NCI-H82 treated with DMSO at 0.1 percent for 48 hours (cell line): ENCODE data around the gene CGB2.
"Not testable (repeated sequence)": the region's sequence is repeated elsewhere in the genome, so short reads cannot be mapped to it uniquely, and the experiment has no call there.

Experiments
- DNase-seq: peaks from one replicate; lab custom pipeline; 2025; ENCODE audit not compliant: unreplicated experiment; lab: John Stamatoyannopoulos, UW

The CGB2 gene

DNA sequence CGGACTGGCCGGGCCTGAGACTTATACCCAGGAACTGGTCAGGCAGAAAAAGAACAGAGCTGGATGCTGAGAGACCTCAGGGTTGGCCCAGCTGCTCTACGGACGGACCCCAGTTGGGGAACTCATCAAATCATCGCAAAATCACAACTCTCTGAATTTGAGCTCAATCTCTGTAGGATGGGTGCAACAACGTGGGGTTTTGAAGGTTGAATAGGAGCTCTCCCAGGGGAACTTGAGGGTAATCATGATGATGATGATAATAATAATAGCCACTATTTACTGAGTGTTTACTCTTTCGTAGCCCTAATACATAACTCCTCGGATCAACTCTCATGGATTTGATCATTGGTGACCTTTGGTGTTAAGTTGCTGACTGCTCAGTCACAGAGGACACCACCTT, 1.4 kb upstream of the CGB2 start:
- DNase-seq = not testable (repeated sequence)

GRCh38 chr19:49036815-49037214, 5.1 kb downstream of the CGB2 start, which contains the start of gene CGB1:
Gene CGB1 (minus strand): TSS chr19:49036895. CDS start chr19:49036711, 184 bp downstream.
- DNase-seq = peak; percentile 57

- DNase-seq = not testable (repeated sequence)
Measured at GRCh38 chr19:49038111-49038510, 6.4 kb downstream of the CGB2 start.

- DNase-seq = not testable (repeated sequence)
Measured at GRCh38 chr19:49038557-49039276, 7.0 kb downstream of the CGB2 start.

- not testable (repeated sequence) for DNase-seq
Measured at GRCh38 chr19:49039736-49040135, 8.0 kb downstream of the CGB2 start.

DNA sequence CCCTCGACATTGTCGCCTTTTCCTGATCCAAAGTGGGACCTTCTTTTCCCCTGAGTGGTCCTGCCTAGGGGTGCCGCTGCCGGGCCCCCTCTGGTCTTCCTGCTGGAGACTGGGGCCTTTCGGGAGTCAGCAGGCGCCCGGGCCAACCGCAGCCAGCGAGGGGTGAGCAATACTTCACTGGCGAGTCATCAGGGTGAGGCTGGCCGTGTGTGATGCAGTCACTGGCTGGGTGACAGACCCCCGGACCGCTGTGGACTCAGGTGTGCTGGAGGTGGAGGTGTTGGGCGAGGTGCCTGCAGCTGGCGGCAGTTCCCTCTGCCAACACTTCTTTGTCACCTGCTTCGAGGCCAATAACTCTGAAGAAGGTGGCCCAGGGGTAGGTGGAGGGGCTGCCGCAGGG, 10.5 kb downstream of the CGB2 start:
- DNase-seq = no peak

DNA sequence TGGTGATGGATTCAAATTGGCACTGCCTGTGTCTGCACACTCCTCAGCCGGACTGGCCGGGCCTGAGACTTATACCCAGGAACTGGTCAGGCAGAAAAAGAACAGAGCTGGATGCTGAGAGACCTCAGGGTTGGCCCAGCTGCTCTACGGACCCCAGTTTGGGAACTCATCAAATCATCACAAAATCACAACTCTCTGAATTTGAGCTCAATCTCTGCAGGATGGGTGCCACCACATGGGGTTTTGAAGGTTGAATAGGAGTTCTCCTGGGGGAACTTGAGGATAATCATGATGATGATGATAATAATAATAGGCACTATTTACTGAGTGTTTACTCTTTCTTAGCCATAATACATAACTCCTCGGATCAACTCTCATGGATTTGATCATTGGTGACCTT, 11.0 kb downstream of the CGB2 start:
- DNase-seq = not testable (repeated sequence)

GRCh38 chr19:49043548-49043947, 11.9 kb downstream of the CGB2 start, which contains the start of gene CGB5:
Gene CGB5 (plus strand): TSS chr19:49043848. CDS start chr19:49044210, 362 bp downstream.
- DNase-seq = not testable (repeated sequence)

DNA sequence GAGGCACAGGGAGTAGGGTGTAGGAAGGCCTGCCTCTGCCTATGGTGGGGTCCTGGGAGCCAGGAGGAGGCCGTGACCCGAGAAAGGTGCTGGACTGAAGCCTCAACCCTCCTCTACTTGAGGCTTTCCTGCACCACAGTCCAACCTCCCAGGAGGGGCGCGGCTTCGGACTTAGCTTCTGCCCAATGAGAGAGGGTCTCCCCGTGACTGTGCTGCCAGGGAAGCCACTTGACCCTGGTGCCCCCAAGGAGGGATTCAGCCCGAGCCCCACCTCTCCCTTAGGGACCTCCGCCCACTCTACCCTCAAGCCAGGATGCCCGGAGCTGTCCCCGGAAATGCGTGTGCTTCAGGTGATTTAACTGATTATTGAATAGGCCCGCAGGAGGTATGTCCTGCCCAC, 17.3 kb downstream of the CGB2 start, which contains the start of gene CGB8:
Gene CGB8, minus strand, starts transcription at position 101 of the 400 bp plus-strand sequence. CDS start 372 bp downstream, outside the sequence.
- DNase-seq = not testable (repeated sequence)

- DNase-seq = not testable (repeated sequence)
Measured at GRCh38 chr19:49049834-49050233, 18.1 kb downstream of the CGB2 start.

- DNase-seq = not testable (repeated sequence)
Measured at GRCh38 chr19:49050376-49051033, 18.8 kb downstream of the CGB2 start.

GRCh38 chr19:49056101-49056901, 24.6 kb downstream of the CGB2 start:
- DNase-seq = peak; percentile 15

GRCh38 chr19:49056902-49057596, 25.4 kb downstream of the CGB2 start:
- DNase-seq = not testable (repeated sequence)

- DNase-seq = peak; percentile 74
Measured at GRCh38 chr19:49057636-49058234, 26.0 kb downstream of the CGB2 start, which contains the start of gene CGB7. Gene CGB7 (minus strand): TSS chr19:49057749. CDS start chr19:49055375, 2,374 bp downstream.

DNA sequence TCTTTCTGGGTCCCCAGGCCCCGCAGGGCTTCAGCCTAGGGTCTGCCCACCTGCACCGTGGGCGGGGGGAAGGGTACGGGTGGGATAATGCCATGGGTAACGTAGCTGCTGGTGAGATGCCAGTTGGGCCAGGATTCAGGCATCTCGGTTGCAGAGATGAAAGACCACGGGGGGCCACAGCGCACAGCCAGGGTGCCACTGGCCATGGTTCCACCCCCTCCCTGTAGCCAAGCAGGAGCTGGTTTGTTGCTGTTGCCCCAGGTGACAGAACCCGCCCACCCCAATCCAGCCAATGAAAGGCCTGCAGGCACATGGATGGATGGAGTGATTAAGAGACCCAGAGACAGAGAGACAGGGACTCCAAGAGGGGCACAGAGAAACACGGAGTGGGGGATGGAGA, 26.9 kb downstream of the CGB2 start:
- no peak for DNase-seq

DNA sequence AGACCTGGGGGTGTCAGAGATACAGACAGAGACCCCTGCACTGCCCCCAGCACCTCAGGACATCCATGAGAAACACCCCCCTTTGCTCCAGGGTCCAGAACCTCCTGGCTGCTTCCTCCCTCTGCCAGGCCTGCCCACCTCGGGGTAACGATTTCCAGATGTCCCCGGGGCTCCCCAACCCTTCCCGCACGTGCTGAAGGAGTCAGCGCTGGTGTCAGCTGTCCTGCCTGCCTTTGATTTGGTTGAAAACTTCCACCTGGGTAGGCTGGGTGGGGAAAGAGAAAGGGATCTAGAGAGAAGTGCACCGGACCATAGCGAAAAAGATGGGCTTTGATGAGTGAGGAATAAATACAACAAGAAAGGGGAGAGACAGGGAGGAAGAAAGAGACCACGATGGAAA, 27.4 kb downstream of the CGB2 start:
- no peak for DNase-seq

DNA sequence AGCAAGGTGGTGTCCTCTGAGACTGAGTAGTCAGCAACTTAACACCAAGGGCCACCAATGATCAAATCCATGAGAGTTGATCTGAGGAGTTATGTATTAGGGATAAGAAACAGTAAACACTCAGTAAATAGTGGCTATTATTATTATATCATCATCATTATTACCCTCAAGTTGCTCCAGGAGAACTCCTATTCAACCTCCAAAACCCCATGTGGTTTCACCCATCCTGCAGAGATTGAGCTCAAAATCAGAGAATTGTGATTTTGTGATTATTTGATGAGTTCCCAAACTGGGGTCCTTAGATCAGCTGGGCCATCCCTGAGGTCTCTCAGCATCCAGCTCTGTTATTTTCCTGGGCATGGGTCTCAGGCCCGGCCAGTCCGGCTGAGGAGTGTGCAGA, 29.3 kb downstream of the CGB2 start:
- no peak for DNase-seq

DNA sequence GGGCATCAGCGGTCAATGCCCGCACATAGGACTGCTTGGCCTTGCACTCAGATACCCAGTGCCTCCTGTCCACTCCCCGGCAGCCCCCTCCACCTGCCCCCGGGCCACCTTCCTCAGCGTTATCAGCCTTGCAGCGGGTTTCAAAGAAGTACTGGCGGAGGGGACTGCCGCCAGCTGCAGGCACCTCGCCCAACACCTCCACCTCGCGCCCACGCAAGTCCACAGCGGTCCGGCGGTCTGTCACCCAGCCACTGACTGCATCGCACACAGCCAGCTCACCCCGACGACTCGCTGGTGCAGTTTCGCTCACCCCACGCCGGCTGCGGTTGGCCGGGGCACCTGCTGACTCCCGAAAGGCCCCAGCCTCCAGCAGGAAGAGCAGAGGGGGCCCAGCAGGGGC, 29.8 kb downstream of the CGB2 start:
- DNase-seq = no peak

DNA sequence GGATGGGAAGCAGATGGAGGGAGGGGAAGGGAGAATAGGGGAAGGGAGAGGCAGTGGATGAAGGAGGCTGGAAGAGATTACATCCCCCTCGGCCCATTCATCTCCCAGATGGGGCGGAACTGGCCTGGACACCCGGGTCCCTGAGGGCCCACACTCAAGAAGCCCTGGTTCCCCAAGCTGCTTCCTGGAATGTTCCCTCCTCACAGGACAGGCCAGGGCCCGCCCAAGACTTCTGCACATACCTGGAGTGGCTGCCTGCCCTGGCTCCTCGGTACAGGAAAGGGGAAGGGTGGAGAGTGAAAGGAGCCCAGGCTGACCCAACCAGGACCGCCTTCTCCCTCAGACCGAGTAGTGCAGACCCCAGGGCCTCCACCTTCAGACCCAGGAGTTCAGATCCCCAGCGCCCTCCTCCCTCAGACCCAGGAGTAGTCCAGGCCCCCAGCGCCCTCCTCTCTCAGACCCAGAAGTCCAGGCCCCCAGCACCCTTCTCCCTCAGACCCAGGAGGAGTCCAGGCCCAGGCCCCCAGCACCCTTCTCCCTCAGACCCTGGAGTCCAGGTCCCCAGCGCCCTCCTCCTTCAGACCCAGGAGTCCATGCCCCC, 32.4 kb downstream of the CGB2 start:
- DNase-seq = no peak
